Gastroesophageal sphincter (tissue), 3 donors: ENCODE measurements around the gene SPOCK2.

Experiments
- CTCF ChIP-seq, 4 experiments: fragments of 200-600 bp in 2 of 4; fragments of 450-650 bp in 2 of 4; sonication (generic) in 1 of 4; IDR thresholded peaks; one replicate each; pipeline ENCODE4 v1.5.1; 2017 to 2019; ENCODE audit warnings: antibody characterized with exemption in 4 of 4, mild to moderate bottlenecking in 2 of 4, moderate library complexity in 2 of 4
- EP300 ChIP-seq: sonication (generic); formaldehyde crosslinking; IDR thresholded peaks from one replicate; pipeline ENCODE4 v1.6.1; 2017; ENCODE audit warnings: antibody characterized with exemption, mild to moderate bottlenecking
- POLR2A ChIP-seq, 2 donors: fragments of 450-650 bp; IDR thresholded peaks; one replicate each; pipeline ENCODE4 v1.6.1; 2017; ENCODE audit warnings: antibody characterized with exemption in 2 of 2, mild to moderate bottlenecking in 2 of 2, moderate library complexity in 1 of 2
- POLR2AphosphoS5 ChIP-seq: sonication (generic); formaldehyde crosslinking; IDR thresholded peaks from one replicate; pipeline ENCODE4 v1.6.1; 2017; ENCODE audit warnings: antibody characterized with exemption

- TF ChIP-seq CTCF (IDR thresholded peaks at IDR 0.05) (no peak), POLR2A (IDR thresholded peaks at IDR 0.05) (no peak), POLR2AphosphoS5 (no peak), EP300 (no peak)
Measured at GRCh38 chr10:72116372-72116771, 28.0 kb upstream of the SPOCK2 start.
